ENCODE measurements around the gene NUCKS1. TPM values are rescaled to one million over a fixed set of nuclear protein-coding genes. Genes with fewer than 3 reads are reported as not detected.

The NUCKS1 gene
- total RNA-seq, 2 experiments from 2014 or later: 80.6 to 84.7 TPM

DNA sequence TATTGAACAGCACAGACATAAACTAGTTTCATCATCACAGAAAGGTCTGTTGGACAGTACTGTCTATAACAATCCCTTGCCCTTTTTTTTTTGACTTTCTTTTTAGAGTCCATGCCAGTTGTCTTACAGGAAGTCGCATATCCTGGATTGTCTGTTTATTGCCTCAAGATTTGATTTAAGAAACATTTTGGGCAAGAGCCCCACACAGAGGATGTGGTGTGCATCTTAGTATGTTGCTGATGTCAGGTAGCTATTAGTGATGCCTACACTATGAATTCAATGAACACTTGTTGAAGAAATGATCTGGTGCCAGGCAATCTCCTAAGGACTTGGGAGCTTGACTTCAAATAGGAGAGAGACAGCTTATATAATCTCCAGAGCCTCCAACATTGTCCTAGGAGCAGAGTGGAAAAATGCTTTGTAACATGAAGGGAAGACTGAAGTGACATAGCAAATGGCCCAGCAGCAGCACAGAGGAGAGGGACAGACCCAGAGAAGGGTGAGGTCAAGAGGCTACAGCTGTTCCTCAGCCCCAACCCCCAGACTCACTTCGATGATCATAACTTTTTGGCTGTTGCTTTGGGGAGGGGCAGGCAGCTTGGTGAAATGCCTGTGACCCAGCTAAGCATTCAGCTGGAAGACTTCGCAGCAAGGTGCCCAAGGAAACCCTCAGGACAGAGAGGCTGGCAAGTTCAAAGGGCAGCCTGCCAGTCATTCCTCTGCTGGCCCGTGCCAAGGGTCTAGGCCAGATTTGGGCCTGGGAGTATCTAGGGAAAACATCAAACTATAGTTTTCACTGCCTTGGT is 32.8 kb upstream of the NUCKS1 start:
- H3K4me1 ChIP-seq (ENCODE audit: insufficient read depth, low read length): peaks cover 8% of the 10 kb centered on the region
- no peaks in the 10 kb centered on the region for H3K36me3 Mint-ChIP-seq (ENCODE audit: low read depth)
- POLR2A ChIA-PET: interaction anchor here (0.5 to 1.7 kb wide), 5 partner anchors 8 to 191 kb away, joined by 3 to 7 read pairs (median 4); partner anchors contain the start of gene NUCKS1

DNA sequence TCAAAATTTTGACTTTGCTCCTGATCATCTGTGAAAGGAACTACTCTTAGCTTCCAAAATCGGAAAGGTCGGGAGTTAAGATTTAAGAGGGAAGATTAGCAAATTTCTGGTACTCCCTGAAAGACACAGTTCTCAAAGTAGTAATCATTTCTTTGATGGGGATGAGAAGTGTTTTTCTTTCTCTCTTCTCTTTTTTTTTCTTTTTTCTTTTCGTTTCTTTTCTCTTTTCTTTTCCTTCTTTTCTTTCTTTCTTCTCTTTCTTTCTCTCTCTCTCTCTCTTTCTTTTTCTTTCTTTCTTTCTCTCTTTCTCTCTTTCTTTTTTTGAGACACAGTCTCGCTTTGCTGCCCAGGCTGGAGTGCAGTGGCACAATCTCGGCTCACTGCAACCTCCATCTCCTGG is 30.4 kb upstream of the NUCKS1 start:
- H3K27me3 ChIP-seq (ENCODE audit: control insufficient read depth in 1 of 2, insufficient read depth in 2 of 2, low read length in 2 of 2): no peaks in the 10 kb centered on the region
- DNase-seq: no peak
- ATAC-seq (ENCODE audit: poor library complexity): no peak
- Mint-ChIP-seq H3K4me1 (ENCODE audit: low read depth) (peaks cover 21% of the 10 kb centered on the region), H3K9me3 (no peaks in the 10 kb centered on the region), H3K27ac (no peak overlapping the region), H3K36me3 (ENCODE audit: low read depth) (peaks cover 2% of the 10 kb centered on the region), H3K4me3 (no peak overlapping the region), H3K27me3 (no peaks in the 10 kb centered on the region)
- H3K27ac ChIP-seq (ENCODE audit: low read depth in 1 of 2, low read length in 2 of 2): no peak overlapping the region
- CTCF ChIA-PET: no interaction called here
- intact Hi-C loops (cut with DNase I, micrococcal nuclease): loop anchor here in 1 of 2 experiments (5.0 kb wide), 1 partner anchor 188 kb away; no protein-coding TSS in a partner anchor
- POLR2A ChIA-PET: no interaction called here
- H3K36me3 ChIP-seq (ENCODE audit: insufficient read depth, low read length): no peaks in the 10 kb centered on the region
- TF ChIP-seq, protein P1, sequence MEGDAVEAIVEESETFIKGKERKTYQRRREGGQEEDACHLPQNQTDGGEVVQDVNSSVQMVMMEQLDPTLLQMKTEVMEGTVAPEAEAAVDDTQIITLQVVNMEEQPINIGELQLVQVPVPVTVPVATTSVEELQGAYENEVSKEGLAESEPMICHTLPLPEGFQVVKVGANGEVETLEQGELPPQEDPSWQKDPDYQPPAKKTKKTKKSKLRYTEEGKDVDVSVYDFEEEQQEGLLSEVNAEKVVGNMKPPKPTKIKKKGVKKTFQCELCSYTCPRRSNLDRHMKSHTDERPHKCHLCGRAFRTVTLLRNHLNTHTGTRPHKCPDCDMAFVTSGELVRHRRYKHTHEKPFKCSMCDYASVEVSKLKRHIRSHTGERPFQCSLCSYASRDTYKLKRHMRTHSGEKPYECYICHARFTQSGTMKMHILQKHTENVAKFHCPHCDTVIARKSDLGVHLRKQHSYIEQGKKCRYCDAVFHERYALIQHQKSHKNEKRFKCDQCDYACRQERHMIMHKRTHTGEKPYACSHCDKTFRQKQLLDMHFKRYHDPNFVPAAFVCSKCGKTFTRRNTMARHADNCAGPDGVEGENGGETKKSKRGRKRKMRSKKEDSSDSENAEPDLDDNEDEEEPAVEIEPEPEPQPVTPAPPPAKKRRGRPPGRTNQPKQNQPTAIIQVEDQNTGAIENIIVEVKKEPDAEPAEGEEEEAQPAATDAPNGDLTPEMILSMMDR (IDR thresholded peaks at IDR 0.05): peak; percentile 18
- H3K4me1 ChIP-seq (ENCODE audit: insufficient read depth, low read length): peaks cover 11% of the 10 kb centered on the region
- H3K4me3 ChIP-seq (ENCODE audit: low read length): no peak overlapping the region
- H3K9me3 ChIP-seq (ENCODE audit: control insufficient read depth in 1 of 2, insufficient read depth in 1 of 2, low read length in 2 of 2): no peaks in the 10 kb centered on the region

More for the DNA sequence above, 32.8 kb upstream of the NUCKS1 start:
- H3K4me3 ChIP-seq (ENCODE audit: low read length): no peak overlapping the region
- CTCF ChIA-PET: interaction anchor here (0.7 to 2.1 kb wide), 6 partner anchors 9 to 195 kb away, joined by 3 to 8 read pairs (median 4); no protein-coding TSS in a partner anchor
- intact Hi-C loops (cut with DNase I, micrococcal nuclease): loop anchor here (1.0 to 5.0 kb wide), 3 partner anchors 72 to 191 kb away; no protein-coding TSS in a partner anchor
- TF ChIP-seq, protein P1 (IDR thresholded peaks at IDR 0.05): no peak
- DNase-seq (peak in 3 of 14 experiments; percentile 31 to 54 (median 34)), ATAC-seq (ENCODE audit: poor library complexity) (peak; percentile 81)
- H3K4me3 Mint-ChIP-seq: no peak overlapping the region
- H3K36me3 ChIP-seq (ENCODE audit: insufficient read depth, low read length): no peaks in the 10 kb centered on the region
- H3K27me3 ChIP-seq (ENCODE audit: control insufficient read depth in 1 of 2, insufficient read depth in 2 of 2, low read length in 2 of 2): no peaks in the 10 kb centered on the region
- H3K27ac Mint-ChIP-seq: no peak overlapping the region
- no peaks in the 10 kb centered on the region for H3K9me3 ChIP-seq (ENCODE audit: control insufficient read depth in 1 of 2, insufficient read depth in 1 of 2, low read length in 2 of 2)
- H3K4me1 Mint-ChIP-seq (ENCODE audit: low read depth): peaks cover 7% of the 10 kb centered on the region
- no peak overlapping the region for H3K27ac ChIP-seq (ENCODE audit: low read depth in 1 of 2, low read length in 2 of 2)
- no peaks in the 10 kb centered on the region for H3K9me3 Mint-ChIP-seq
- H3K27me3 Mint-ChIP-seq: no peaks in the 10 kb centered on the region

DNA sequence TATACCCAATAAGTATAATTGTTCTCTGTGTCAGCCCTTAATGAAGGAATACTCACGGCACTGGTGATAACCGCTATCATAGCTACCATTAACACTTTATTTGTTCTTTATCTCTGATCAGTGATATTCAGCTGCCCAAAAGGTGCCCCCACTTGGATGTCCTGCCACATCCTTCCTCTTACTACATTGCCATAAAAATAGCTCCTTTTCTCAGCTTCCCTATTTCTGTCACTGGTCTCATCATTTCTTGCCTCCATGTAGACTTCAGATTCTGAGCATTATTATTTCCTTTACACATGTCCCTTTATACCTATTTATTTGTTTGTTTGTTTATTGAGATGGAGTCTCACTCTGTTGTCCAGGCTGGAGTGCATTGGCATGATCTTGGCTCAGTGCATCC is 28.0 kb upstream of the NUCKS1 start:
- H3K9me3 ChIP-seq (ENCODE audit: control insufficient read depth in 1 of 2, insufficient read depth in 1 of 2, low read length in 2 of 2): no peaks in the 10 kb centered on the region
- Mint-ChIP-seq H3K36me3 (ENCODE audit: low read depth) (peaks cover 12% of the 10 kb centered on the region), H3K9me3 (no peaks in the 10 kb centered on the region), H3K4me1 (ENCODE audit: low read depth) (peaks cover 41% of the 10 kb centered on the region), H3K4me3 (no peak overlapping the region), H3K27ac (peak overlapping the region; percentile 34), H3K27me3 (no peaks in the 10 kb centered on the region)
- no peaks in the 10 kb centered on the region for H3K36me3 ChIP-seq (ENCODE audit: insufficient read depth, low read length)
- H3K4me3 ChIP-seq (ENCODE audit: low read length): no peak overlapping the region
- ChIA-PET POLR2A (interaction anchor here (1.6 kb wide), 1 partner anchor 29 kb away, joined by 3 read pairs; the partner anchor contains the start of gene NUCKS1), CTCF (interaction anchor here (0.8 kb wide), 1 partner anchor 186 kb away, joined by 3 read pairs; no protein-coding TSS in a partner anchor)
- no peak for DNase-seq
- no peak for ATAC-seq (ENCODE audit: poor library complexity)
- H3K27ac ChIP-seq (ENCODE audit: low read depth in 1 of 2, low read length in 2 of 2): no peak overlapping the region
- intact Hi-C loops (cut with DNase I, micrococcal nuclease): loop anchor here (2.0 to 10.0 kb wide), 3 partner anchors 35 to 653 kb away; partner anchors contain the start of genes ELK4 (in 1 of the 2), RBBP5 (in 1 of the 2) and SLC41A1 (in 1 of the 2)
- no peaks in the 10 kb centered on the region for H3K27me3 ChIP-seq (ENCODE audit: control insufficient read depth in 1 of 2, insufficient read depth in 2 of 2, low read length in 2 of 2)
- TF ChIP-seq, protein P1 (IDR thresholded peaks at IDR 0.05): no peak
- peaks cover 22% of the 10 kb centered on the region for H3K4me1 ChIP-seq (ENCODE audit: insufficient read depth, low read length)

Data from CD4-positive, alpha-beta T cell (primary cell).